Lower leg skin (tissue), 3 donors: ENCODE measurements around the gene HCRT.

ENCODE experiments used
- CTCF ChIP-seq, 3 donors: fragments of 450-650 bp; IDR thresholded peaks; one replicate each; pipeline ENCODE4 v1.5.1; 2016; ENCODE audit warnings: antibody characterized with exemption in 3 of 3, mild to moderate bottlenecking in 3 of 3, moderate library complexity in 2 of 3
- POLR2A ChIP-seq, 2 donors: fragments of 450-650 bp; IDR thresholded peaks; one replicate each; pipeline ENCODE4 v1.6.1; 2016 to 2017; ENCODE audit warnings: antibody characterized with exemption in 2 of 2, mild to moderate bottlenecking in 1 of 2, moderate library complexity in 1 of 2

DNA sequence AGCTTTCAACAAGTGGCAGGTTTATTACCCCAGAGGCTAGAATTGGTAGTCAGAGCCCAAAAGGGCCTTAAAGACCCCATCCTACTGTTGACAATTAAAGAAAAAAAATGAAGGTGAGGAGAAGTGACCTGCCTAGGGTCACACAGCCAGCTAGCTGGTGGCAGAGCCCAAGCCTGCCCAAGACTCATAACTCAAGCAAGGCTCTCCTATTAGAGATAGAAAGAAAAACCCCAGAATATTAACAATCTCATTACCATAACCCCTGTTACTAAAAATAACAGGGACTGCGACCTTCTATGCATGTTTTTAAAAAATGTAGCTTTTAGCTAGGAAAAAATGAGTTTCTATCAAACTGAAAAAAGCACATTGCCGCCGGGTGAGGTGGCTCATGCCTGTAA is 48.6 kb downstream of the HCRT start:
- TF ChIP-seq CTCF (IDR thresholded peaks at IDR 0.05) (no peak), POLR2A (IDR thresholded peaks at IDR 0.05) (no peak)
